Breast epithelium (tissue), 3 donors: ENCODE results near the gene CA10.

Experiments used
- POLR2A ChIP-seq: fragments of 450-650 bp; IDR thresholded peaks from one replicate; pipeline ENCODE4 v1.6.1; 2016; ENCODE audit warnings: antibody characterized with exemption, mild to moderate bottlenecking, moderate library complexity
- POLR2AphosphoS5 ChIP-seq, 3 donors: sonication (generic); formaldehyde crosslinking; IDR thresholded peaks; one replicate each; pipeline ENCODE4 v1.6.1; 2017; ENCODE audit warnings: antibody characterized with exemption in 3 of 3
- TF ChIP-seq, protein P1 (sequence below), 3 donors: fragments of 450-650 bp; IDR thresholded peaks; one replicate each; pipeline ENCODE4 v1.5.1; 2016 to 2017; ENCODE audit warnings: antibody characterized with exemption in 3 of 3, mild to moderate bottlenecking in 3 of 3, moderate library complexity in 3 of 3

DNA sequence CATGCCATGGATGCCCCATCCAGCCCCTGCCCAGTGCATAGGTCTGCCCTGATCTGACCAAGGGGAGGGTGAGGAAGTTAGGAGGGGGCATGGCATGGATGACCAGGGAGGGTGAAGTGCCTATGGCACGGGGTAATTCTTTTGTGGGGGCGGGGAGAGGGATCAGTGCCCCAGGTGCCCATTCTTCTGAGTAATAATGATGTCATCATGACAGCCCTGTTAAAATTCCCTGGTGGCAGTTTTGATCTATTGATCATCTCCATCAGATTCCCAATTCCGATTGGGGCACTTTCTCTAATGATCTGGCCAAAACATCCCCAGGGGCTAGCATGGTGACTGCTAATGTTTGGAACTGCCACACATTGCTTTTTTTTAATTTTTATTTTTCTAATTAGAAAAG, 506.0 kb downstream of the CA10 start:
- TF ChIP-seq, protein P1, sequence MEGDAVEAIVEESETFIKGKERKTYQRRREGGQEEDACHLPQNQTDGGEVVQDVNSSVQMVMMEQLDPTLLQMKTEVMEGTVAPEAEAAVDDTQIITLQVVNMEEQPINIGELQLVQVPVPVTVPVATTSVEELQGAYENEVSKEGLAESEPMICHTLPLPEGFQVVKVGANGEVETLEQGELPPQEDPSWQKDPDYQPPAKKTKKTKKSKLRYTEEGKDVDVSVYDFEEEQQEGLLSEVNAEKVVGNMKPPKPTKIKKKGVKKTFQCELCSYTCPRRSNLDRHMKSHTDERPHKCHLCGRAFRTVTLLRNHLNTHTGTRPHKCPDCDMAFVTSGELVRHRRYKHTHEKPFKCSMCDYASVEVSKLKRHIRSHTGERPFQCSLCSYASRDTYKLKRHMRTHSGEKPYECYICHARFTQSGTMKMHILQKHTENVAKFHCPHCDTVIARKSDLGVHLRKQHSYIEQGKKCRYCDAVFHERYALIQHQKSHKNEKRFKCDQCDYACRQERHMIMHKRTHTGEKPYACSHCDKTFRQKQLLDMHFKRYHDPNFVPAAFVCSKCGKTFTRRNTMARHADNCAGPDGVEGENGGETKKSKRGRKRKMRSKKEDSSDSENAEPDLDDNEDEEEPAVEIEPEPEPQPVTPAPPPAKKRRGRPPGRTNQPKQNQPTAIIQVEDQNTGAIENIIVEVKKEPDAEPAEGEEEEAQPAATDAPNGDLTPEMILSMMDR (IDR thresholded peaks at IDR 0.05), result no peak
- TF ChIP-seq POLR2A (no peak), POLR2AphosphoS5 (IDR thresholded peaks at IDR 0.05) (no peak)
